HG03439 (cell line): Measurements from ENCODE around the gene IGFL4.

ENCODE experiments used
- ATAC-seq: cut with Tn5 transposase; IDR thresholded peaks from one replicate; pipeline ENCODE4 v1.9.1; 2021; ENCODE audit warnings: mild to moderate bottlenecking, moderate library complexity; ENCODE audit not compliant: unreplicated experiment

Gene IGFL4

DNA sequence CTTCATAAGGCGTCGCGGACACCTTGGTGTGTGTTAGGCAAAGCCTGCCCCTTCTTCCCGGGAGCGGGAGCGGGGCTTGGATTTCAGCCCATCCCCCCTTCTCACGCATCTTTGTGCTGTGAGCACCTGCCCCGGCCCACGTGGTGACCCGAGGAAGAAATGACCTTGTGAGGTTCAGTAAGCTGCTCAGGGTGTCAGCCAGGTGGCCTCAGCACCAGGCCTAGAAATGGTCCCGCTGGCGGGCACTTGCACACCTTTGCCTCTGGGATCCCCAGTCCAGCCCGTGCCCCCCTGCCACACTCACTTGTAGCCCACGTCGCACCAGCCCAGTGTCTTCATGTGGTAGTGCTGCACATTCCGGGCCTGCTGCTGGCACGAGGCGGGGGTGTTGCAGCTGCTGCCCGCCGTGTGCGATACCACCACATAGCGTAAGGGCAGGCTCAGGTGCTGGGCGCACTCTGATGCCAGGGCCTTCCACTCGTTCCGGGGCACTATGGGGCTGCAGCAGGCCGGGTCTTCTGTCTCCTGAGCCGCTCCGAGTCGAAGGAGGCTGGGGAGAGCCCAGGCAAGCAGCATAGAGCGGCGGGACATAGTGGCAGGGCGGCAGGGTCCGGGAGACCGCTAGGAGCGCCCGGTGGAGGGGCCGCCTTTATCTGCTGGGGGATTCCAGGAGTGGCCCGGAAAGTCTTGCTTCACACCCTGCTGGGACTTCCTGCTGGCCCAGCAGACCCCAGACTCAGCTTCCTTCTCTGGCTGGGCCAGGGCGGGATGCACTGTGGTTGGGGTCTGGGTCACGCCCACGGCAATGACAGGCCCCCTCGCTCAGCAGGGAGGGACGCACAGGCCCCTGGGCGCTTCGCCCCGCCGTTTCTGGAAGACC is 18.1 kb downstream of the IGFL4 start, which contains the start of gene PGLYRP1:
TSS of gene PGLYRP1 (minus strand) at position 623 of the 880 bp plus-strand sequence. CDS start at position 591, 32 bp downstream.
- ATAC-seq, result no peak

- no peak for ATAC-seq
These were observed 18.8 kb downstream of the IGFL4 start for GRCh38 chr19:46022061-46022430.

DNA sequence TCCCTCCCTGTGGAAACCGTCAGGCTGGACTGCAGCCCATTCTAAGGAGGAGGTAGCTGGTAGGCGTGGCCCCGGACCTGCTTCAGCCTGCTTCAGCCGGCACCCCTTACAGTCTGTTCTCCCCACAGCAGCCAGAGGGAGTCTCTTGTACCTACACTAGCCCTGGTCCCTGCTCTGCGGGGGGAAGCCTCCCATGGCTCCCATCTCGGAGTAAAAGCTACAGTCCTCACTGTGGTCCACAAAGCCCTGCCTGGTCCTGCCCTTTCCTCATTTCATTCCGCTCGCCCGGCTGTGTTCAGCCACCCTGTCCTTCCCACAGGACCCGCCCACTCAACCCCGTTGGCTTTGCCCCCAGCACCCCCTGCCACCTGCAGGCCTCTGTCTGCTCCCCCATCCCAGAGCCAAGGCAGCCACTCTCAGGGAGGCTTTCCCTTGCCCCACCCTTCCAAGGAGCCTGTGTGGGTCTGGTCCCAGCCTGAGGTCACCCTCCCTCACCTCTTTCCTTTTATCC is 19.2 kb downstream of the IGFL4 start:
- no peak for ATAC-seq

DNA sequence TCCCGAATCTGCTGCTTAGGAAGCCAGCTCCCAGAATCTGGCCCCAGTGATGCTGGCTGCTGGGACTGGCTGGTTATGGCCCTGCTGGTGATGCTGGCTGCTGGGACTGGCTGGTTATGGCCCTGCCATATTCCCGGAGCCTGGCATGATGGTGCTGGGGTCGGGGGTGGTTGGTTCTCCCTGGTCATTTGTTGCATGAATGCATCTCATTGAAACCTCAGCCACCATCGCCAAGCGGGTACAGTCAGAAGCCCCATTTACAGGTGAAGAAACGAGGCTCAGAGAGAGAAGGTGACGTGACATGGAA is 20.0 kb downstream of the IGFL4 start:
- no peak for ATAC-seq

- no peak for ATAC-seq
These were observed 21.5 kb downstream of the IGFL4 start for GRCh38 chr19:46019270-46019669.

DNA sequence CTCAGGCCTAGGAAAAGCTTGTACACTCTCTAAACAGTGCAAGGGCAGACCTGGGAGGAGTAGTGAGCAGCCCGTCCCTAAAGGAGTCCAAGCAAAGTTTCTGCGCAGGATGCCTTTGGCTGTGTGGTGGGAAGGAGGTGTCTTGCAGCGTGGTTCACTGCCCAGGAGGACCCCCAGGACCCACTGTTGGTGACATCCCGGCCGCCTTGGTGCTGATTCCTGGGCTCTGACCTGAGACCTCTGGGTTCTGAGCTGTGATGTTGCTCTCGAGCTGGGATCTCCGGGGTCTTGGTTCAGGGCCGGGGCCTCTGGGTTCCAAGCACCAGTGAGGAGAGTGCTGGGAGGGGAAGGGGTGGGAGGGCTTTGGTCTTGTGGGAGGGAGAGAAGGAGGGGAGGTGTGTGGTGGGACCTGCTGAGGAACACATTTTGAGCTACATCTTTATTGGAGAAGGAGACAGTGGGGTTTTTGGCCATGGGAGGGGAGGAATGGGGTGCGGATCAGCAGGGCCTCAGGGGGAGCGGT is 22.0 kb downstream of the IGFL4 start:
- no peak for ATAC-seq

DNA sequence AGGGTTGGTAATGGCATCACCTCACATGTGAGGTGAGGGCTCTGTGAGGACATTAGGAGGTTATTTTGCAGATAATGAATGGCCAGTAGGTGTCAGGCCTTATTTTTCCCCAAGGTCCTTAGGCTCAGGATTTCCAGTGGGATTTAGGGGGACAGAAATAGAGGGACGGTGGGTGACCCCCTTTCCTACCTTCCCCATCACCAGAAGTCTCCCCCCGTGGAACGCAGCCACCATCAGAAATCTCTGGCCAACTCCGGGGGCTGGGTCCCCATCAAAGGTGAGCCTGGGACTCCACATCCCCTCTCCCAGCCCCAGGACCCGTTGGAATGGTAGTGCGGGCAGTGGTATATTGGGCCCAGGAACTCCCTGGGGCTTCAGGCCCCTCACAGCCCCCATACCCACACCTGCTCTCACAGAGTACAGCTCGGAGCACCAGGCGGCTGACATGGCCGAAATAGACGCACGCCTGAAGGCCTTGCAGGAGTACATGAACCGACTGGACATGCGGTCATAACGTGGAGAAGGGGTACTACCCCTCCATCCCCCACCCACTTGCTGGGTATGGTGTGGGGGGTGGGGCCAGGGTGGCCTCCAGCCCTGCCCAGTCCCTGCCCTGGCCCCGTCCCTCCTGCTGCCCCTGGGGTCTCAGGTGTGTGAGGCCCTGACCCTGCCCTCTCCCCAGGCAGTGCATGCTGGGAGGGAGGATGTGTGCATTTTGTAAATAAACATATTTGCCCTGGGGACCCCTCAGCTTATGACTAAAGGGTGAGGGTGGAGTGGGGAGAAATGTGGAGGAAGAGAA is 22.7 kb downstream of the IGFL4 start:
- ATAC-seq, result no peak

DNA sequence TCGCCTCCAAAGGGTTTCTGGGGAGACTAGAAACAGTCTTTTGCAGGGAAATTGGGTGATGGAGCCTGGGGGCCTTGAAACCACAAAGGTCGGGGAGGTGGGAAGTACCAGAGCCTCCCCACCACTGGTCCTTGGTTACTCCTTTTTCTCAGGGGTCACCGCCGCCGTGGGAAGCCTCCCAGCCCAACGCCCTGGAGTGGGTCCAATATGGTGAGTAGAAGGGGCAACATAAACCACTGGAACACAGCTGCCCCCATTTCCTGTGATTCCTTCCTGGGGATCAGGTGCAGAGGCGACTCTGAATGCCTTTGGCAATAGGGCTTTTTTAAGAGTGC is 23.7 kb downstream of the IGFL4 start:
- no peak for ATAC-seq

DNA sequence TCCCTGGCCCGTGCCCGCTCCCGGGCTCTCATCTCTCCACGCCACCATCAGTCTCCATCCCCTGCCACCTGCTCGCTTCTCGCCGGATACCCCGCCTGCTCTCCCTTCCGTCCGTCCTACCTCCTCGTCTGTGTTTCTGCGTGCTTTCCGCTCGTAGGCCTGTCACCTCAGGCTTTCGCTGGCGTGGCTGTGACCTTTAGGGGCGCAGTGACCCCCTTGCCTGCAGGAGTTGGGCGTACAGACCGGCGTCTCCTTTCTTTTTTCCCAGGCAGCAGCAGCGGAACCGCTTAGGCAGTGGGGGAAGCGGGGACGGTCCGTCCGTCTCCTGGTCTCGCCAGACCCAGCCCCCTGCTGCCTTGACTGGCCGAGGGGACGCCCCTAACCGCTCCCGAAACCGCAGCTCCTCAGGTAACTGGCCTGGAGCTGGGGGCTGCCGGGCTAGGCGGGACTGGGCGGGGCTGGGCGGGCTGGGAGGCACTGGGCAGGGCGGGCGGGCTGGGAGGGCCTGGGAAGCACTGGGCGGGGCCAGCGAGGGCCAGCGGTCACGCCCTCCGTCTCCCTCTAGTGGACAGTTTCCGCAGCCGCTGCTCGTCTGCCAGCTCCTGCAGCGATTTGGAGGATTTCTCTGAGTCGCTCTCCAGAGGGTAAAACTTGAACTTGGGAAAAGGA is 24.2 kb downstream of the IGFL4 start:
- ATAC-seq, result peak; percentile 53

- no peak for ATAC-seq
These were observed 24.9 kb downstream of the IGFL4 start for GRCh38 chr19:46015687-46016425.

- ATAC-seq, result no peak
These were observed 25.7 kb downstream of the IGFL4 start for GRCh38 chr19:46014941-46015686.

GRCh38 chr19:46014534-46014933 is 26.3 kb downstream of the IGFL4 start:
- ATAC-seq, result no peak

DNA sequence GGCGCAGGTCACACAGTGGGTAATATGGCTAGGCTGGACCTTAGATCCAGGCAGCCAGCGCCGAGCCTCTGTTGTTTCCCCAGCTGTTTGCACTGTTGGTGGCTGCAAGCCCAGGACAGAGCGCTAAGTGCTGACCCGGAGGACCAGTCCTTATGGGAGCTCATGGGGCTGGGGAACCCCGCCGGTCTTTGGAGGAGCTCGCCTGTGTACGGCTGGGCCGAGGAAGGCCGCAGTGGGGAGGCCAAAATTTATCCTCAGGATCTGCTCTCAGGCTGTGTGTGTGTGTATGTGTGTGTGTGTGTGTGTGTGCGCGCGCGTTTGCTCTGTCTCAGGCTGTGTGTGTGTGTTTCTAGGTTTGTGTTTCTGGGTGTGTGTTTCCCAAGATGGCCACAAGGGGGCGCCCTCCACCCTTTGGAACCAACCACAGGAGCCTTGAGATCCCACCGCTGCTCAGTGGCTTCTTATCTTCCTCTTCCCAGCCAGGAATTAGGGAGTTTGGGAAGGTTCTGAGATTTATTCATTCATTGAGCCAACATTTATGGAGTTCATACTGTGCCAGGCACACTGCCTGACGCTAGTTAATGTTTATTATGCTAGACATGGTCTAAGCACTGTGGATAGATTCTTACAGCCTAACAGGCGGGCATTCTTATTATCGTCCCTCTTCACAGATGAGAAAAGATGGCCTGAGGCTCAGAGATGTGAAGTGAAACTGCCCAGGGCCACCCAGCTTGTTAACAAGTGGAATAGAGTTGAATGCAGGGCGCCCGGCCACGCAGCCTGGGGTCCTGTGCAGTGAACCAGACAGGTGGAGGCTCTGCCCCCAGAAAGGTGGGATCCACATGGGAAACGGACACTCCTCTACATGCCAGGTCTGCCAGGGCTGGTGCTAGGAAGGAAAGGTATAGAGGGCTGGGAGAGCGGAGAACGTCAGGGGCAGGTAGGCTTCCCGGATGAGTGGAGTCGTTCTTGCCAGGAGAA is 31.0 kb downstream of the IGFL4 start:
- no peak for ATAC-seq

- no peak for ATAC-seq
These were observed 34.4 kb downstream of the IGFL4 start for GRCh38 chr19:46006411-46006810.

DNA sequence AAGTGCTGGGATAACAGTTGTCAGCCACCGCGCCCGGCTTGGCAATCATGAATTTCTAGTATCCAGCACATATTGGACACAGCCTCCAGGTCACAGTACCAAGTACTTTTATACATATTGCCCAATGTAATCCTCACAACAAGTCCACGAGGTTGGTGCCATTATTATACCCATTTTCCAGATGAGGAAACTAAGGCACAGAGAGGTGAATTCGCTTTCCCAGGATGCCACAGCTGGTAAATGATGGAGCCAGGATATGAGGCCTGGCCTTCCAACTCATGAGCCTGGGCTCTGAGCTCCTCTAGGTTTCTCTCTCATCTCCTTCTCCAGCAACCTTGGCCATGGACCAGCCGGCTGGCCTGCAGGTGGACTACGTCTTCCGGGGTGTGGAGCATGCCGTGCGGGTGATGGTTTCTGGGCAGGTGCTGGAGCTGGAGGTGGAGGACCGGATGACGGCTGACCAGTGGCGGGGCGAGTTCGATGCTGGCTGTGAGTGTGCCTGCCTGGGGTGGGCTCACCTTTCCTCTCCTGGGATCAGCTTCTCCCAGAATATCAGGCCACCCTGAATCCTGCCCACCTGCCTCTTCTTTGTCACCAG is 38.0 kb downstream of the IGFL4 start:
- no peak for ATAC-seq

DNA sequence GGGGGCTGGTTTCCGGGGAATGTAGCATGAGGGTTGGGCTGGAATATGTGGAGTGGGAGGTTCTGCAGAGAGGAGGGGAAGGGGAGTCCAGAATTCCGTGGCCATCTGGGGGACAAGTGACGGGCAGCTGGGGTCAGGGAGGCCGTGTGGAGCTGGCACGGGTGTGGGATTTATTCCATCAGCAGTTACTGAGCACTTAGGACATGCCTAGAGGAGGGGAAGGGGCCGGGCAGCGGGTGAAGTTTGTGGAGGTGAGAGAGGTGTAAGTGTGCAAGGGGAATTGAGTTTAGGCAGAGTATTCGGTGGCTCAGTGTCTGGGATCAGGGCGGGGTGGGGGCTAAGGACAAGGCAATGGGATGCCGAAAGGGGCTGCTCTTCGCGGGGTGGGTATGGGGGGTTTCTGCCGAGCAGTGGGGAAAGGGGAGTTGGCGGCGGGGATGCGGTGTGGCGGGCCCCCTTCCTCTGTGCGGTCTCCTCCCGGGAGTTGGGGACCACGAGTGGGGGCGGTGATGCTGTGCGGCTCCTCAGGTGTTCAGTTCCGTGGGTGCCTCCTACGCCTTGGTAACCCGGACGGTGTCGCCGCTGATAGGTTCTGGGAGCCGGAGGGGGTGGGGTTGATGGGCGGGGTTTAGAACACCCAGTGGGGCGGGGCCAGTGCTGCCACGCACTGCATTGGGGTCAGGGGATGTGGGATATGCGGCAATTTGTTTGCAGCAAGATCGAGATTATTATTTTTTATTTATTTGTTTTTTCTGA is 40.1 kb downstream of the IGFL4 start:
- no peak for ATAC-seq

DNA sequence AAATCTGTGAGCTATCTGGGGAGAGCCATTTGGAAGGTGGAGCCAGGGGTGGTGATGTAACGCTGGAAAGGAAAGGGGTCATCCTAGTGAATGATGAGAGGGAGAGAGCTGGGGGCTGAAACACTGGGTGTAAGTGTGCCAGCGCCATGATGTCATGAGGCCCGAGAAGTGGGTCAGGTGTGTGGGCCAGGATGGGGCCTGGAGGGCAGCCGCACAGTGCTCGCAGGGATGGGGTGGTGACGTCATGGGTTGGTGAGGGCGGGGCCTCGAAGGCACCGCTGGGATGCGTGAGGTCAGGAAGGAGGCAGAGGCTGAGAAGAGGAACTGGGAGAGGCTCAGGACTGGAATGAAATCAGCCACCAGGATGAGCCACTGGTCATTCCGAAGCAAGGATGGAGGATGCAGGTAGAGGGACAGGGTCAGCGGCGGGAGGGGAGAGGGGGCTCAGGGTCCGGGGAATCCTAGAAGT is 41.1 kb downstream of the IGFL4 start:
- ATAC-seq, result no peak
